Dedifferentiated amniotic fluid mesenchymal stem cell (primary cell): ENCODE measurements around the gene AFF3.
A peak's percentile ranks its signal among the peaks of the same experiment; 100 is the strongest.

ENCODE experiments used
- DNase-seq: peaks from one replicate; pipeline ENCODE4 v3.0.0-alpha.2; 2016; ENCODE audit errors: extremely low spot score

Gene AFF3

GRCh38 chr2:99700482-99701398 lies 441.6 kb downstream of the AFF3 start:
- DNase-seq, result no peak

DNA sequence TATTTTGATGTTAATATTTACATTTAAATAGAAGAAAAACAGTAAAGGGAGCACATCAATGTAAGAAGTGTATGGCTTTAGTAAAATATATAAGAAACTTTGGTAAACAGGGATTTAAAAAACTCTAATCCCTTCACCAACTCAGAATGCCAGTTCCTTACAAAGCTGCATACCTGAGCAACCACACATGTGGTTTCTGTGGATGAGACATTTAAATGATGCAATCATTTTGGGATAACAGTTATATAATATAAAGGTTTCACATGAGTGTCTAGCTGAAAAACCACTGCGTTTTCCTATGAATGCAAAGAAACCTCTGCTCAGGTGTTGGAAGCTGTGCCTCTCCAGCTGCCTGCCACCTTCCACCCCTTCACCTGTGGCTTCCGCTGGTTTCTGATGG lies 443.5 kb downstream of the AFF3 start:
- DNase-seq, result peak; percentile 34

- peak; percentile 37 for DNase-seq
Observed at GRCh38 chr2:99697811-99698568, 444.4 kb downstream of the AFF3 start.

DNA sequence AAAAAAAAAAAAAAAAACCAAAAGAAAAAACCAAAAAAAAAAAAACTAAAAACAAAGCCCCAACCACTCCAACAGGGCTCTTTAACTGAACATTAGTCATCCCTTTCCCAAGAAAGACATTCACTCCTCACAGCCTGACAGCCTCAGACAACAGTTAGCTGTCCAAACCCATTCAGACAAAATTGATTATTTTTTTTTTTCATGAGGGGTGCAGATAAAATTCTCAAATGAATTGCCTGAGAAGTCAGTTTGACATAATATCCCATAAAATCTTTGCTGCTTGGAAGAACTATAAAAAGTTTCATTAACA lies 446.5 kb downstream of the AFF3 start:
- no peak for DNase-seq

- DNase-seq, result no peak
Observed at GRCh38 chr2:99695130-99695943, 447.1 kb downstream of the AFF3 start.

DNA sequence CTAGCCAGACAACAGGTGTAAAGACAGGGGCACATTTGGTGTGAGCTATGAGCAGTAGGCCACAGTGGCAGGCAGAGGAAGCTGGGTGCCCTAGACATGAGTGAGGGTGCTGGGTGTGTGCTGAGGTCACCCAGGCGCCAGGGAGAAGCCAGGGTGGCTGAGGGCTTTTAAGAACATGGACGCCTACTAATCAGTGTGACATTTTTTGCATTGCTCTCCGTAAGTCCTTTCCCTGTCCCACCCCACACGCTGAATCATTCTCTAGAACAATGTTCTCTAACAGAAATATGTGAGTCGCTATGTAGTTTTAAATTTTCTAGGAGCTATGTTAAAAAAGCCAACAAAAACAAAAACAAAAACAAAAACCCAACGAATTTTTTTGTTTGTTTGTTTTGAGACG lies 448.1 kb downstream of the AFF3 start:
- no peak for DNase-seq

DNA sequence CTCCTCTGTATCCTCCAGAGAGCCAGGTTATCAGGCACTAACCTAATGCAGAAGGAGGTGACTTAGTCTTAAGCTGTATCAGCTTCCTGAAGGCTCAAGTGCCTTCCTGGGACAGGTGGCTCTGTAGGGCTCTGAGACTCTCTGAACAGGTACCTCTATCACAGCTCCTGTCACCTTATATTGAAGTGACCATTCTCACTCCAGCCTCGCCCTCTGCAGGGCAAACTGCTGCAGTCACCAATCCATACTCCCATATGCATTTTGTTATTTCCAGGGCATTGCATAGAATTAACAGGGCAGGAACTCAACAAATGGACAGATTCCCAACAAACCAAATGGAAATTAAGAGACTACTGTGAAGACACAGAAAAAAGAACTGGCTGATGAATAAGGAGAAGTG lies 449.6 kb downstream of the AFF3 start:
- DNase-seq, result no peak

- DNase-seq, result no peak
Observed at GRCh38 chr2:99691926-99692325, 450.5 kb downstream of the AFF3 start.

DNA sequence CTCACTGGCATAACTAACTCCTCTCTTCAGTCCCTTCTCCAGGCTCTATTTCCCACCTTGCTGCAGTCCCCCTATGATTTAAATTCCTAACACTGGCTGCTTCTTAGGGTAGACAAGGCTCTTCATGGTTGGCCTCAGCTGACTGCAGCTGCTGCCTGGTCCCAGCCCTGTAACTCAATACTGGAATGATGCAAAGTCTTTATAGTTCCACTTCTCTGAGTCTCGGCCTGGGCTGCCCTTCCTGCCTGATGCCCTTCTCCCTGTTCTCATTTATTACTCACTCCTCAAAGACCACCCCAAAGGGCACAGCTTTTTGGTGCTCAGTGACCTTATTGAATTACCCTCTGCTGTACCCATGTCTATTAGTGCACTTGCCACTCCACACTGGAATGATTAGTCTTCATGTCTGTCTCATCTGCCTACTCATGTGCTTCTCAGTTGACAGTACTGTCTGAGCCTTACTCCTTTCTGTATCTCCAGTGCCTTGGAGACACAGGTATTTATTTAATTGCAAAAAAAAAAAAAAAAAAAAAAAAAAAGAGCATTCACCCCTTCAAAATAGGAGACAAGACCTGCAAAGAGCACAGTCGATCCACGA lies 453.1 kb downstream of the AFF3 start:
- DNase-seq, result peak; percentile 53

DNA sequence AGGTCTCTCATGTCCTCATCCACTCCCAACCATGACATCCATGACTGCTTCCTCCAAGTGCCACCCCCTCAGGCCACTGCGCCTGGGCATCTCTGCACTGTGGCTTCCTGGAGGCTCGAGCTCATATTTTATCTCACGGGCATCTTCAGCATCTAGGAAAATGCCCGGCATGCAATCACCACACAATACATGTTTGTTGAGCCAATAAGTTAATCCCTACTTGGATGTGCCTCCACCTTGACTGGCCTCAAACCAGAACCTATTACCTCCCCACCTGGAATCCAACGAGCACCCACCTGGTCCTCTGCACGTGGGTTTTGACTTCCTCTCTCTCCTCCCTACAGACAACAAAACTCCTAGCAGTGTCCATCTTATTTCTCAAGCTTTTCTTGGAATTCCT lies 453.7 kb downstream of the AFF3 start:
- no peak for DNase-seq

DNA sequence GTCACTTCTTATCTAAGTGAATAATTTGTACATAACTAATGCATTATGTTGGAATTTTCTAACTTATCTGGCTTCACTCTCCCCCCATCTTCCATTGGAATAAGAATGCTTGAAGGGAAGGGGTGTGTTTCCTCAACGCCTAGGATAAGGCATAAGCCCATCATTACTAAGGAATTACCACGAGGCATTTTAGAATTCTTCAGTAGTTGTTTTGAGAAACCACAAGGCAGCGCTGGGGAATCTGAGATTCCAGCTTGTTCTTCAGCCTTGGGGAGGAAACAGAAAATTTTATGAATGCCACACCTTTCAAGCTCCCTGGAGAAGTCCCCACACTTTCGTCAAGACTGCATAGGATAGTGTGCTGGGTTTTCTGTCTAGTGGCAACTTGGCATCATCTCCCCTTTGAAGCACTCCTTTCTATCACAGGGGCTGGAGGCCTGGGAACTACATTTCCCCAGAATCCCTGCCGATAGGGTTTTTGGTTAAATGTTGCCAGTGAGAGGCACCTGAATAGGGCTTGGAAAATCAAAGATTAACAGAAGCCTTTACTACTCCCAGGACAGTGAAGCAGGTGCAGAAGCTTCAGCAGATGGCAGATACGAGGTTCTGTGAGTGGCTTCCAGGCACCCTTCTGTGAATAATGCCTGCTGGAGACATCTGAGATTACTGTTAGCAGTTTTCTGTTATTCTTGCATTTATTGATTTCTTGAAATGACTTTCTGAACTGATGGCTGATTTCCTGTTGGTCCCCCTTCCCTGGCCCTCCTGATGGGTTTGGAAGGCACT lies 459.9 kb downstream of the AFF3 start:
- DNase-seq, result peak; percentile 82

DNA sequence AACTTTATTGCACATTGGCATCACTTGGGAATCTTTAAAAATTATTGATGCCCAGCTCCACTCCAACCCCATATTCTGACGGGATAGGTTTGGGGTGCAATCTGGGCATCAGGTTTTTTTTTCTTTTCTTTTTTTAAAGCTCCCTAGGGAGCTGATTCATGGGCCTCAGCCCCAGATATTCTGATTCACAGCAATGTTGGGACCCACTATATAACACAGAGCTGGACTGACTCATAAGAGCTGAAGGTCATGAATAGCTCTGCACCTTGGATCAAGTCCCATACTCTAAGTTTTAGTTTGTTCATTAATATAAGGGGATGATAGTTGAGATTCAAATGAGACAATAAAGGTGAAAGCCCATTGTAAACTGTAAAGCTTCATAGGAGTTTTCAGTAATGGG lies 461.4 kb downstream of the AFF3 start:
- DNase-seq, result no peak

DNA sequence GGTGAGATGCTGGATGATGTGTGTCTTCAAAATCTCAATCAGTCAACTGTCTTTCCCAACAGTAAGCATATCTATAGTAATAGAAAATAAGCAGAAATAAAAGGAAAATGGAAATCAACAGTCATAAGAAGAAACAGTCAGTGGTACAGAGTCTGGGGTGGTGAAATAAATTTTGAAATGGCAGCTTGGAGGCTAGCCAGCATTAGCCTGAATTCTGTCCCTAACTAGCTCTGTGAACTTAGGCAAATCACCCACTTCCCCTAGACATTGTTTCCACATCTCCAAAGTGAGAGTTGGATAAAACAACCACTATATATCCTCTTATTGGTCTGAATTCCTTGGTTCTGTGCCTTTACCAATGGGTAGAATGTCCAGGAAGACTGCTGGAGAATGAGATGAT lies 462.9 kb downstream of the AFF3 start:
- no peak for DNase-seq

GRCh38 chr2:99678625-99679024 lies 463.8 kb downstream of the AFF3 start:
- DNase-seq, result no peak

- DNase-seq, result no peak
Observed at GRCh38 chr2:99677814-99678213, 464.6 kb downstream of the AFF3 start.

GRCh38 chr2:99675130-99675661 lies 467.2 kb downstream of the AFF3 start:
- DNase-seq, result no peak

GRCh38 chr2:99674090-99674489 lies 468.3 kb downstream of the AFF3 start:
- DNase-seq, result no peak

- DNase-seq, result no peak
Observed at GRCh38 chr2:99672766-99673350, 469.5 kb downstream of the AFF3 start.

DNA sequence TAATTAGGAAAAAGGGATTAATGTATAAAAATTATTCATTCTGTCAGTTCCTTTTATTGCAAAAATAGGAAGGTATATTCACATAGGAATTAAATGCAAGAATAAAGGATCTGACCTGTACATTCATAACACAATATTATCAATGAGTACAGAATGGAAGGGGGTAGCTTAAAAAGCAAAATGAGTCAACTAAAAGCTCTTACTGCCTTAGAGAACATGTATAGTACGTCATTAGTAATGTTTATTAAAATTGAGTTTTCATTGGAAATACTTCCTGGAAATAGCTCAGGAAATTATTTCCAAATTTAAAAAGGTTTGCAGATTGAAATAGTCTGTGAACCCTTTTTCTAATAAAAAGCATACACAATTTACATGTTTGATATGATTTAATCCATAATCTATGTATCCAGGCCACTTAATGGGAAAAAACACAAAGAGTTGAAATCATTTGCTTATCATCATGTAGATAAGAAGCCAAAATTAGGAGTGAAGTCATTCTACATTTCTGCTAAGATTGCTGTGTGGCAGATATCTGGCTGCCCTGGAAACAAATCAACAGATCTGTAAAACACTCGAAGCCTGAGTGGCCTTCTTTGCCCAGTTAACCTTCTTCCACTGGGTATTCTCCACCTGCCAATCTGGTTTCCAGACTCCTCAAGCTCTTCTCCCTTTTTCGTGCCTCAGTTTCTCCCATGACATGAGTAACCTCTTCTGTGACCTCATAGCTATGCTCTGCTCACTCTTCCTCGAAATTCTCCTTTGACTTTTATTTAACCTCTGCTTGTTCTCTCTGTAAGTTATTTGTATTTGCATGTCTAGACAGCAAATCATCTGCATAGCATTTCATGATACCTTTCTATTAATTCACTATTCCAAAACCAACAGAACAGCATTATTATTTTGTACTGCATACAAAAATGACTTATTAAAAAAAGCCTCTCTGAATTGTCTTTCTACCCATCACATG lies 471.3 kb downstream of the AFF3 start:
- no peak for DNase-seq
